T47D (cell line): ENCODE data around the gene CDK17.

Experiments used
- DNase-seq, 2 experiments: peaks; one replicate each; pipeline versions ENCODE4 v3.0.0 to v3.0.0-alpha.2; 2011 to 2012; ENCODE audit warnings: low read depth in 1 of 2, low spot score in 1 of 2
- JUND ChIP-seq: IDR thresholded peaks from 2 replicates; pipeline ENCODE4 v1.6.1; 2012; ENCODE audit warnings: low read depth
- in situ Hi-C: cut with HindIII; loops from 2 replicates; pipeline ENCODE4 v1.10.0; 2016; ENCODE audit warnings: low sequenced_read_pairs, low pct_unique_long_range_greater_than_20kb

CDK17 gene

GRCh38 chr12:96249196-96250118 is 150.8 kb downstream of the CDK17 start:
- no peak for TF ChIP-seq JUND
- in situ Hi-C loops = no loop called here
- no peak for DNase-seq

- TF ChIP-seq JUND = no peak
- in situ Hi-C loops = no loop called here
- DNase-seq = no peak
These were observed 151.9 kb downstream of the CDK17 start for GRCh38 chr12:96248136-96248931.

- in situ Hi-C loops = no loop called here
- no peak for DNase-seq
- TF ChIP-seq JUND = no peak
These were observed 152.7 kb downstream of the CDK17 start for GRCh38 chr12:96247563-96247962.

GRCh38 chr12:96246926-96247505 is 153.2 kb downstream of the CDK17 start:
- no peak for TF ChIP-seq JUND
- in situ Hi-C loops = no loop called here
- no peak for DNase-seq

- in situ Hi-C loops = no loop called here
- TF ChIP-seq JUND = no peak
- DNase-seq = no peak
These were observed 155.4 kb downstream of the CDK17 start for GRCh38 chr12:96244826-96245225.

- in situ Hi-C loops = no loop called here
These were observed 157.6 kb downstream of the CDK17 start for GRCh38 chr12:96242597-96242996.

GRCh38 chr12:96241846-96242256 is 158.4 kb downstream of the CDK17 start:
- TF ChIP-seq JUND = no peak
- no peak for DNase-seq
- in situ Hi-C loops = no loop called here

More at GRCh38 chr12:96242597-96242996, 157.6 kb downstream of the CDK17 start:
- DNase-seq = no peak
- TF ChIP-seq JUND = no peak

- no peak for DNase-seq
- no peak for TF ChIP-seq JUND
- in situ Hi-C loops = no loop called here
These were observed 158.8 kb downstream of the CDK17 start for GRCh38 chr12:96241431-96241830.

- in situ Hi-C loops = no loop called here
- no peak for DNase-seq
- TF ChIP-seq JUND = no peak
These were observed 159.6 kb downstream of the CDK17 start for GRCh38 chr12:96240656-96241055.

- in situ Hi-C loops = no loop called here
- no peak for DNase-seq
- no peak for TF ChIP-seq JUND
These were observed 160.3 kb downstream of the CDK17 start for GRCh38 chr12:96239711-96240635.

- no peak for TF ChIP-seq JUND
- in situ Hi-C loops = no loop called here
- no peak for DNase-seq
These were observed 161.7 kb downstream of the CDK17 start for GRCh38 chr12:96238336-96239047.
